Measurements from ENCODE around the gene ATRNL1. TPM values are rescaled to one million over a fixed set of nuclear protein-coding genes. Genes with fewer than 3 reads are reported as not detected.
A peak's percentile ranks its signal among the peaks of the same experiment; 100 is the strongest.

The ATRNL1 gene
- total RNA-seq, 1 experiment from 2014 or later = 5.8 TPM

GRCh38 chr10:115949282-115949844 lies 856.2 kb downstream of the ATRNL1 start:
- DNase-seq (ENCODE audit: low spot score) = no peak

GRCh38 chr10:115950320-115950719 lies 857.2 kb downstream of the ATRNL1 start:
- no peak for DNase-seq (ENCODE audit: low spot score)

GRCh38 chr10:115951242-115951641 lies 858.1 kb downstream of the ATRNL1 start:
- no peak for DNase-seq (ENCODE audit: low spot score)

- DNase-seq (ENCODE audit: low spot score) = no peak
Observed at GRCh38 chr10:115953281-115953680, 860.1 kb downstream of the ATRNL1 start.

- DNase-seq (ENCODE audit: low spot score) = no peak
Observed at GRCh38 chr10:115953968-115954367, 860.8 kb downstream of the ATRNL1 start.

GRCh38 chr10:115956225-115957011 lies 863.3 kb downstream of the ATRNL1 start:
- DNase-seq (ENCODE audit: low spot score) = peak; percentile 46

GRCh38 chr10:115957012-115957399 lies 863.8 kb downstream of the ATRNL1 start:
- DNase-seq (ENCODE audit: low spot score) = no peak

GRCh38 chr10:115957786-115958442 lies 864.7 kb downstream of the ATRNL1 start:
- no peak for DNase-seq (ENCODE audit: low spot score)

GRCh38 chr10:115963848-115964247 lies 870.7 kb downstream of the ATRNL1 start:
- peak; percentile 38 for DNase-seq (ENCODE audit: low spot score)

GRCh38 chr10:115964827-115965226 lies 871.7 kb downstream of the ATRNL1 start:
- no peak for DNase-seq (ENCODE audit: low spot score)

GRCh38 chr10:115965376-115965775 lies 872.2 kb downstream of the ATRNL1 start:
- DNase-seq (ENCODE audit: low spot score) = no peak

- no peak for DNase-seq (ENCODE audit: low spot score)
Observed at GRCh38 chr10:115968236-115968635, 875.1 kb downstream of the ATRNL1 start.

- DNase-seq (ENCODE audit: low spot score) = no peak
Observed at GRCh38 chr10:115969591-115969990, 876.4 kb downstream of the ATRNL1 start.

GRCh38 chr10:115971921-115972320 lies 878.8 kb downstream of the ATRNL1 start:
- DNase-seq (ENCODE audit: low spot score) = no peak

GRCh38 chr10:115972426-115972825 lies 879.3 kb downstream of the ATRNL1 start:
- no peak for DNase-seq (ENCODE audit: low spot score)

GRCh38 chr10:115974351-115974750 lies 881.2 kb downstream of the ATRNL1 start:
- DNase-seq (ENCODE audit: low spot score) = no peak

GRCh38 chr10:115974816-115975430 lies 881.8 kb downstream of the ATRNL1 start:
- DNase-seq (ENCODE audit: low spot score) = no peak

GRCh38 chr10:115975506-115975905 lies 882.3 kb downstream of the ATRNL1 start:
- no peak for DNase-seq (ENCODE audit: low spot score)

- no peak for DNase-seq (ENCODE audit: low spot score)
Observed at GRCh38 chr10:115976342-115976741, 883.2 kb downstream of the ATRNL1 start.

GRCh38 chr10:115977855-115978254 lies 884.7 kb downstream of the ATRNL1 start:
- DNase-seq (ENCODE audit: low spot score) = no peak

- DNase-seq (ENCODE audit: low spot score) = no peak
Observed at GRCh38 chr10:115979576-115979975, 886.4 kb downstream of the ATRNL1 start.

GRCh38 chr10:115980470-115980869 lies 887.3 kb downstream of the ATRNL1 start:
- no peak for DNase-seq (ENCODE audit: low spot score)

GRCh38 chr10:115981081-115981480 lies 887.9 kb downstream of the ATRNL1 start:
- no peak for DNase-seq (ENCODE audit: low spot score)

Data from H4 (cell line).